ENCODE measurements around the gene DES. TPM values are rescaled to one million over a fixed set of nuclear protein-coding genes. Genes with fewer than 3 reads are reported as not detected.
A peak's percentile ranks its signal among the peaks of the same experiment; 100 is the strongest.

The DES gene
- total and polyA plus RNA-seq, 9 of the 15 experiments (the other 6 are each of a cell fraction or from before 2014, with no cell fraction given): 2.5 to 58.9 (median 21.9) TPM

DNA sequence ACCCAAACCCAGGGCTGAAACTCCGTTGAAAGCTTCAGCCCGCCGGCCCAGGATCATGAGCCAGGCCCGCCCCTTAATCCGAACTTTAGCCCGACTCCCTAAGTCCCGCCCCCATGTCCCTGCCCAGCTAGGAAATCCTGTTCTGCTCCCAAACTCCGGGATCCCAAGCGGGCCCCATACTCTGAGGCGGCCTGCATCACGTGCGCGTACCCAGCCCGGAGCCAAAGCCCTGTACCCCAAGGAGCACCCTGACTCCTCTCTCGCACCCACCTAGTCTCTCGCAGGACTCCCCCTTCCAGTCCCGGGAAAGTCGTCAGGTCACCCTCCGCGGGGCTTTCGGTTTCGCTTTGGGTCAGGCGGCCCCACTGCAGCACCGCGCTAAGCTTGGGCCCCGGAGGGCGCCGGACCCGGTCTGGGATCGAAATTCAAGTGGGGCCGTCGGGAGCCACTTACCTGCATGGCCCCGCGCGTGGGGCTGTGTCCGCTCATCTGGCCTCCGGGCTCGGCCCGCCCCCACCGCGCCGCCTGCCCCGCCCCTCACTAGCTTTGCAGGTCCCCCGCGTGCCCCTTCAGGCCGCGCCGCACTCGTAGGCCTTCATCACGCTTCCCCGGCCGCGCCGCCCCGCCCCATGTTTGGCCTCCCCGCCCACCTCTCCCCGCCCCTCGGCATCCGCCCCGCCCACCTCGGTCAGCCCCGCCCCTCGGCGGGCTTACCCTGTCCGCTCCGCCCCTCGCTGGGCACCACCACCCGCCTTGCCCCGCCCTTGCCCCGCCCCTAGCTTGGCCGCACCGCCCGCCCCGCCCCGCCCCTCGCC lies 30.7 kb upstream of the DES start, which contains the start of gene DNPEP (continued):
- TF ChIP-seq ZNF511 (CRISPR knock-in tag; IDR thresholded peaks at IDR 0.05) (peak; percentile 75; the same call in 1 of the 2 replicates), ZKSCAN8 (CRISPR knock-in tag; IDR thresholded peaks at IDR 0.05) (no peak), KDM5B (IDR thresholded peaks at IDR 0.05; ENCODE audit: insufficient replicate concordance, low read depth, low read length) (no peak), MNT (conservative IDR thresholded peaks at IDR 0.05) (peak; percentile 71 to 80), ZBTB26 (CRISPR knock-in tag; IDR thresholded peaks at IDR 0.05) (no peak), GABPB1 (CRISPR knock-in tag; IDR thresholded peaks at IDR 0.05) (peak; percentile 37; the same call in 1 of the 2 replicates), EHMT2 (IDR thresholded peaks at IDR 0.05) (no peak), POLR2B (IDR thresholded peaks at IDR 0.05; ENCODE audit: low read depth, partially characterized antibody) (no peak), ZZZ3 (IDR thresholded peaks at IDR 0.05) (no peak), ZFP30 (CRISPR knock-in tag; IDR thresholded peaks at IDR 0.05; ENCODE audit: borderline replicate concordance) (no peak), ZNF583 (CRISPR knock-in tag; IDR thresholded peaks at IDR 0.05) (no peak), ZNF696 (CRISPR knock-in tag; conservative IDR thresholded peaks at IDR 0.05) (no peak), ARID2 (IDR thresholded peaks at IDR 0.05) (no peak), HCFC1 (IDR thresholded peaks at IDR 0.05; ENCODE audit: low read depth, low read length) (0 out of 2 replicates have a peak, but pooled peaks have one; percentile 16)
- TF ChIP-seq, protein P1, sequence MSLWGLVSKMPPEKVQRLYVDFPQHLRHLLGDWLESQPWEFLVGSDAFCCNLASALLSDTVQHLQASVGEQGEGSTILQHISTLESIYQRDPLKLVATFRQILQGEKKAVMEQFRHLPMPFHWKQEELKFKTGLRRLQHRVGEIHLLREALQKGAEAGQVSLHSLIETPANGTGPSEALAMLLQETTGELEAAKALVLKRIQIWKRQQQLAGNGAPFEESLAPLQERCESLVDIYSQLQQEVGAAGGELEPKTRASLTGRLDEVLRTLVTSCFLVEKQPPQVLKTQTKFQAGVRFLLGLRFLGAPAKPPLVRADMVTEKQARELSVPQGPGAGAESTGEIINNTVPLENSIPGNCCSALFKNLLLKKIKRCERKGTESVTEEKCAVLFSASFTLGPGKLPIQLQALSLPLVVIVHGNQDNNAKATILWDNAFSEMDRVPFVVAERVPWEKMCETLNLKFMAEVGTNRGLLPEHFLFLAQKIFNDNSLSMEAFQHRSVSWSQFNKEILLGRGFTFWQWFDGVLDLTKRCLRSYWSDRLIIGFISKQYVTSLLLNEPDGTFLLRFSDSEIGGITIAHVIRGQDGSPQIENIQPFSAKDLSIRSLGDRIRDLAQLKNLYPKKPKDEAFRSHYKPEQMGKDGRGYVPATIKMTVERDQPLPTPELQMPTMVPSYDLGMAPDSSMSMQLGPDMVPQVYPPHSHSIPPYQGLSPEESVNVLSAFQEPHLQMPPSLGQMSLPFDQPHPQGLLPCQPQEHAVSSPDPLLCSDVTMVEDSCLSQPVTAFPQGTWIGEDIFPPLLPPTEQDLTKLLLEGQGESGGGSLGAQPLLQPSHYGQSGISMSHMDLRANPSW (CRISPR knock-in tag; IDR thresholded peaks at IDR 0.05): no peak
- TF ChIP-seq, protein P2, sequence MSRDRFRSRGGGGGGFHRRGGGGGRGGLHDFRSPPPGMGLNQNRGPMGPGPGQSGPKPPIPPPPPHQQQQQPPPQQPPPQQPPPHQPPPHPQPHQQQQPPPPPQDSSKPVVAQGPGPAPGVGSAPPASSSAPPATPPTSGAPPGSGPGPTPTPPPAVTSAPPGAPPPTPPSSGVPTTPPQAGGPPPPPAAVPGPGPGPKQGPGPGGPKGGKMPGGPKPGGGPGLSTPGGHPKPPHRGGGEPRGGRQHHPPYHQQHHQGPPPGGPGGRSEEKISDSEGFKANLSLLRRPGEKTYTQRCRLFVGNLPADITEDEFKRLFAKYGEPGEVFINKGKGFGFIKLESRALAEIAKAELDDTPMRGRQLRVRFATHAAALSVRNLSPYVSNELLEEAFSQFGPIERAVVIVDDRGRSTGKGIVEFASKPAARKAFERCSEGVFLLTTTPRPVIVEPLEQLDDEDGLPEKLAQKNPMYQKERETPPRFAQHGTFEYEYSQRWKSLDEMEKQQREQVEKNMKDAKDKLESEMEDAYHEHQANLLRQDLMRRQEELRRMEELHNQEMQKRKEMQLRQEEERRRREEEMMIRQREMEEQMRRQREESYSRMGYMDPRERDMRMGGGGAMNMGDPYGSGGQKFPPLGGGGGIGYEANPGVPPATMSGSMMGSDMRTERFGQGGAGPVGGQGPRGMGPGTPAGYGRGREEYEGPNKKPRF (IDR thresholded peaks at IDR 0.05; ENCODE audit: low read depth, low read length): no peak
- TF ChIP-seq, protein P3, sequence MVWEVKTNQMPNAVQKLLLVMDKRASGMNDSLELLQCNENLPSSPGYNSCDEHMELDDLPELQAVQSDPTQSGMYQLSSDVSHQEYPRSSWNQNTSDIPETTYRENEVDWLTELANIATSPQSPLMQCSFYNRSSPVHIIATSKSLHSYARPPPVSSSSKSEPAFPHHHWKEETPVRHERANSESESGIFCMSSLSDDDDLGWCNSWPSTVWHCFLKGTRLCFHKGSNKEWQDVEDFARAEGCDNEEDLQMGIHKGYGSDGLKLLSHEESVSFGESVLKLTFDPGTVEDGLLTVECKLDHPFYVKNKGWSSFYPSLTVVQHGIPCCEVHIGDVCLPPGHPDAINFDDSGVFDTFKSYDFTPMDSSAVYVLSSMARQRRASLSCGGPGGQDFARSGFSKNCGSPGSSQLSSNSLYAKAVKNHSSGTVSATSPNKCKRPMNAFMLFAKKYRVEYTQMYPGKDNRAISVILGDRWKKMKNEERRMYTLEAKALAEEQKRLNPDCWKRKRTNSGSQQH (CRISPR knock-in tag; IDR thresholded peaks at IDR 0.05): no peak

All from K562 (cell line).